ENCODE data around the gene SMS. TPM values are rescaled to one million over a fixed set of nuclear protein-coding genes. Genes with fewer than 3 reads are reported as not detected.
A peak's percentile ranks its signal among the peaks of the same experiment; 100 is the strongest.

Gene SMS
- total RNA-seq, 1 donor from 2014 or later, result 49.7 TPM

- no peak for DNase-seq
These were observed 99.7 kb downstream of the SMS start for GRCh38 chrX:22040184-22040583.

- DNase-seq, result peak; percentile 38
These were observed 101.5 kb downstream of the SMS start for GRCh38 chrX:22041907-22042530.

GRCh38 chrX:22043872-22044271 is 103.4 kb downstream of the SMS start:
- no peak for DNase-seq

Other genes with a start within 250 kb of the SMS start
- 40.1 TPM for gene SMPX, start 182.6 kb upstream of the SMS start, total RNA-seq
- 11.5 TPM for gene MBTPS2, start 101.1 kb upstream of the SMS start, total RNA-seq
- gene YY2, start 84.7 kb upstream of the SMS start, total RNA-seq, result 2.5 TPM
- 1.5 TPM for gene PHEX, start 91.6 kb downstream of the SMS start, total RNA-seq